IPS-18a (cell line): ENCODE data around the gene EPHA4.

ENCODE experiments used
- H3K27ac ChIP-seq: one replicate; pipeline ENCODE4 v1.5.1; 2013; ENCODE audit warnings: low read length
- H3K27me3 ChIP-seq: one replicate; pipeline ENCODE4 v1.6.1; 2013; ENCODE audit warnings: mild to moderate bottlenecking, low read length; ENCODE audit not compliant: control insufficient read depth, insufficient read depth
- H3K36me3 ChIP-seq: one replicate; pipeline ENCODE4 v1.6.1; 2013; ENCODE audit warnings: low read depth, low read length; ENCODE audit not compliant: control insufficient read depth
- H3K4me1 ChIP-seq: one replicate; pipeline ENCODE4 v1.6.1; 2013; ENCODE audit warnings: low read depth, low read length; ENCODE audit not compliant: control insufficient read depth
- H3K4me3 ChIP-seq: one replicate; pipeline ENCODE4 v1.5.1; 2013; ENCODE audit warnings: low read length
- H3K9ac ChIP-seq: one replicate; pipeline ENCODE4 v1.6.1; 2013; ENCODE audit warnings: mild to moderate bottlenecking, low read length, moderate library complexity
- H3K9me3 ChIP-seq: one replicate; pipeline ENCODE4 v1.6.1; 2013; ENCODE audit warnings: low read depth, low read length; ENCODE audit not compliant: control insufficient read depth

Gene EPHA4

GRCh38 chr2:221601376-221601775, 29.3 kb upstream of the EPHA4 start:
- no peaks in the 10 kb centered on the region for H3K9me3 ChIP-seq
- no peak overlapping the region for H3K9ac ChIP-seq
- H3K27me3 ChIP-seq: no peaks in the 10 kb centered on the region
- peaks cover 32% of the 10 kb centered on the region for H3K4me1 ChIP-seq
- H3K4me3 ChIP-seq: no peak overlapping the region
- H3K27ac ChIP-seq: no peak overlapping the region
- H3K36me3 ChIP-seq: no peaks in the 10 kb centered on the region

GRCh38 chr2:221600388-221600787, 28.3 kb upstream of the EPHA4 start:
- H3K4me1 ChIP-seq: peaks cover 22% of the 10 kb centered on the region
- no peak overlapping the region for H3K9ac ChIP-seq
- H3K36me3 ChIP-seq: no peaks in the 10 kb centered on the region
- no peak overlapping the region for H3K27ac ChIP-seq
- H3K9me3 ChIP-seq: no peaks in the 10 kb centered on the region
- H3K27me3 ChIP-seq: no peaks in the 10 kb centered on the region
- H3K4me3 ChIP-seq: no peak overlapping the region

- H3K4me1 ChIP-seq: peaks cover under 1% of the 10 kb centered on the region
These were observed 24.1 kb upstream of the EPHA4 start for GRCh38 chr2:221596192-221596591.

GRCh38 chr2:221590861-221591365, 18.8 kb upstream of the EPHA4 start:
- Histone ChIP-seq H3K27me3 (no peaks in the 10 kb centered on the region), H3K36me3 (no peaks in the 10 kb centered on the region), H3K4me3 (no peak overlapping the region), H3K27ac (no peak overlapping the region), H3K9me3 (no peaks in the 10 kb centered on the region), H3K4me1 (peaks cover 10% of the 10 kb centered on the region), H3K9ac (no peak overlapping the region)

More at GRCh38 chr2:221596192-221596591, 24.1 kb upstream of the EPHA4 start:
- Histone ChIP-seq H3K9ac (no peak overlapping the region), H3K27me3 (no peaks in the 10 kb centered on the region), H3K36me3 (no peaks in the 10 kb centered on the region), H3K27ac (no peak overlapping the region), H3K4me3 (no peak overlapping the region), H3K9me3 (no peaks in the 10 kb centered on the region)

GRCh38 chr2:221589696-221590095, 17.6 kb upstream of the EPHA4 start:
- Histone ChIP-seq H3K4me3 (no peak overlapping the region), H3K27ac (no peak overlapping the region), H3K9me3 (no peaks in the 10 kb centered on the region), H3K9ac (no peak overlapping the region), H3K4me1 (peaks cover 10% of the 10 kb centered on the region), H3K27me3 (no peaks in the 10 kb centered on the region), H3K36me3 (no peaks in the 10 kb centered on the region)

GRCh38 chr2:221588306-221588985, 16.3 kb upstream of the EPHA4 start:
- H3K27me3 ChIP-seq: no peaks in the 10 kb centered on the region
- no peak overlapping the region for H3K9ac ChIP-seq
- no peak overlapping the region for H3K4me3 ChIP-seq
- H3K27ac ChIP-seq: no peak overlapping the region
- no peaks in the 10 kb centered on the region for H3K36me3 ChIP-seq
- H3K9me3 ChIP-seq: no peaks in the 10 kb centered on the region
- peaks cover 10% of the 10 kb centered on the region for H3K4me1 ChIP-seq

GRCh38 chr2:221581986-221582385, 9.9 kb upstream of the EPHA4 start:
- H3K9ac ChIP-seq: no peak overlapping the region
- no peaks in the 10 kb centered on the region for H3K27me3 ChIP-seq

GRCh38 chr2:221574231-221574570, 2.1 kb upstream of the EPHA4 start:
- Histone ChIP-seq H3K27me3 (peaks cover 45% of the 10 kb centered on the region), H3K9ac (no peak overlapping the region), H3K4me1 (peaks cover 25% of the 10 kb centered on the region), H3K27ac (no peak overlapping the region), H3K4me3 (peak overlapping the region; percentile 84), H3K36me3 (no peaks in the 10 kb centered on the region), H3K9me3 (no peaks in the 10 kb centered on the region)

More at GRCh38 chr2:221581986-221582385, 9.9 kb upstream of the EPHA4 start:
- Histone ChIP-seq H3K4me1 (peaks cover 14% of the 10 kb centered on the region), H3K27ac (no peak overlapping the region), H3K9me3 (no peaks in the 10 kb centered on the region), H3K4me3 (no peak overlapping the region), H3K36me3 (no peaks in the 10 kb centered on the region)

GRCh38 chr2:221573430-221574230, 1.5 kb upstream of the EPHA4 start:
- H3K4me3 ChIP-seq: peak overlapping the region; percentile 84
- H3K27ac ChIP-seq: no peak overlapping the region
- H3K9me3 ChIP-seq: no peaks in the 10 kb centered on the region
- peaks cover 50% of the 10 kb centered on the region for H3K27me3 ChIP-seq
- H3K4me1 ChIP-seq: peaks cover 31% of the 10 kb centered on the region
- no peaks in the 10 kb centered on the region for H3K36me3 ChIP-seq
- H3K9ac ChIP-seq: peak overlapping the region; percentile 46

- H3K27ac ChIP-seq: no peak overlapping the region
- H3K4me3 ChIP-seq: peak overlapping the region; percentile 84
- peaks cover 38% of the 10 kb centered on the region for H3K4me1 ChIP-seq
- peak overlapping the region; percentile 11 for H3K9ac ChIP-seq
- no peaks in the 10 kb centered on the region for H3K36me3 ChIP-seq
- H3K9me3 ChIP-seq: no peaks in the 10 kb centered on the region
- H3K27me3 ChIP-seq: peaks cover 57% of the 10 kb centered on the region
These were observed 821 bp upstream of the EPHA4 start for GRCh38 chr2:221572821-221573429.

GRCh38 chr2:221571551-221572218, 419 bp downstream of the EPHA4 start:
- Histone ChIP-seq H3K27ac (no peak overlapping the region), H3K9ac (peak overlapping the region; percentile 48), H3K4me1 (peaks cover 41% of the 10 kb centered on the region), H3K4me3 (peak overlapping the region; percentile 84), H3K36me3 (no peaks in the 10 kb centered on the region), H3K27me3 (peaks cover 57% of the 10 kb centered on the region), H3K9me3 (no peaks in the 10 kb centered on the region)
